GM23248 (cell line): ENCODE measurements around the gene CDH4. TPM values are rescaled to one million over a fixed set of nuclear protein-coding genes. Genes with fewer than 3 reads are reported as not detected.

Experiments used
- DNase-seq: peaks from one replicate; pipeline ENCODE4 v3.0.0-alpha.2; 2015
- H2AFZ ChIP-seq: fragments of 200-600 bp; sonication (generic); 2 replicates; pipeline ENCODE4 v1.6.1; 2016; ENCODE audit warnings: antibody characterized with exemption
- H3F3A ChIP-seq: fragments of 200-600 bp; sonication (generic); 2 replicates; pipeline ENCODE4 v1.6.1; 2016; ENCODE audit warnings: mild to moderate bottlenecking, antibody characterized with exemption, mixed run types; ENCODE audit not compliant: insufficient read depth
- H3K27ac ChIP-seq: fragments of 200-600 bp; sonication (generic); 2 replicates; pipeline ENCODE4 v1.5.1; 2016; ENCODE audit warnings: mild to moderate bottlenecking
- H3K27me3 ChIP-seq: fragments of 200-600 bp; sonication (generic); replicated peaks from 2 replicates; pipeline ENCODE4 v1.6.1; 2016; ENCODE audit warnings: mild to moderate bottlenecking; ENCODE audit not compliant: insufficient read depth
- H3K36me3 ChIP-seq: fragments of 200-600 bp; sonication (generic); 2 replicates; pipeline ENCODE4 v1.6.1; 2016; ENCODE audit warnings: low read depth, mild to moderate bottlenecking
- H3K4me1 ChIP-seq: fragments of 200-600 bp; sonication (generic); 2 replicates; pipeline ENCODE4 v1.6.1; 2016; ENCODE audit warnings: mild to moderate bottlenecking; ENCODE audit not compliant: insufficient read depth
- H3K4me2 ChIP-seq: fragments of 200-600 bp; sonication (generic); one replicate; pipeline ENCODE4 v1.6.1; 2016; ENCODE audit warnings: mild to moderate bottlenecking; ENCODE audit not compliant: unreplicated experiment
- H3K4me3 ChIP-seq: fragments of 200-600 bp; sonication (generic); 2 replicates; pipeline ENCODE4 v1.5.1; 2016; ENCODE audit warnings: mild to moderate bottlenecking
- H3K79me2 ChIP-seq: fragments of 200-600 bp; sonication (generic); 2 replicates; pipeline ENCODE4 v1.6.1; 2016; ENCODE audit warnings: mild to moderate bottlenecking; ENCODE audit not compliant: insufficient read depth
- H3K9ac ChIP-seq: fragments of 200-600 bp; sonication (generic); 2 replicates; pipeline ENCODE4 v1.6.1; 2016; ENCODE audit warnings: mild to moderate bottlenecking
- H3K9me2 ChIP-seq: fragments of 200-600 bp; sonication (generic); 2 replicates; pipeline ENCODE4 v1.6.1; 2016; ENCODE audit warnings: mixed run types, mild to moderate bottlenecking, moderate library complexity; ENCODE audit not compliant: insufficient read depth
- H3K9me3 ChIP-seq: fragments of 200-600 bp; sonication (generic); one replicate; pipeline ENCODE4 v1.6.1; 2017; ENCODE audit warnings: low read depth
- H4K20me1 ChIP-seq: fragments of 200-600 bp; sonication (generic); 2 replicates; pipeline ENCODE4 v1.6.0; 2016; ENCODE audit not compliant: insufficient read depth
- EZH2 ChIP-seq: fragments of 200-600 bp; sonication (generic); IDR thresholded peaks from 2 replicates; pipeline ENCODE4 v1.6.1; 2018; ENCODE audit warnings: antibody characterized with exemption, mild to moderate bottlenecking; ENCODE audit not compliant: insufficient read depth, poor library complexity, severe bottlenecking
- EZH2phosphoT487 ChIP-seq: fragments of 200-600 bp; sonication (generic); IDR thresholded peaks from 2 replicates; pipeline ENCODE4 v1.6.1; 2018; ENCODE audit warnings: antibody characterized with exemption, moderate library complexity, mild to moderate bottlenecking, low read depth; ENCODE audit not compliant: insufficient read depth
- WGBS, 2 experiments: methylation state at CpG; one replicate each; pipeline ENCODE4 v1.1.6; 2015 to 2017; ENCODE audit warnings: low lambda C conversion rate in 2 of 2, low coverage in 1 of 2; ENCODE audit errors: missing lambda C conversion rate in 2 of 2; 5-methylcytosine and 5-hydroxymethylcytosine counted together
- in situ Hi-C: fragments of 300-500 bp; cut with MboI; formaldehyde crosslinking; loops from 2 replicates; pipeline ENCODE4 v1.15.0; 2020
- polyA plus RNA-seq: library from polyadenylated mRNA; unstranded; fragments of >200 nt; fragmentation: Nextera tagmentation; extraction: Ambion mirVana; gene quantifications from 2 replicates; pipeline ENCODE4 v1.2.1, GENCODE V29; 2016
- total RNA-seq: library from RNA; depleted of rRNA; stranded (reverse); fragments of >200 nt; shearing (Covaris generic); gene quantifications from 2 replicates; pipeline ENCODE4 v1.2.3, GENCODE V29; 2014

CDH4 gene
- total and polyA plus RNA-seq, 2 experiments from 2014 or later: 1.1 to 3.9 TPM

GRCh38 chr20:61732511-61733210 lies 480.6 kb downstream of the CDH4 start:
- no peak overlapping the region for H3K4me2 ChIP-seq
- no peak overlapping the region for H3K4me3 ChIP-seq
- no peaks in the 10 kb centered on the region for H3K27me3 ChIP-seq
- no peak overlapping the region for H3K27ac ChIP-seq
- no peak for TF ChIP-seq EZH2phosphoT487
- TF ChIP-seq EZH2: no peak
- H2AFZ ChIP-seq: no peak overlapping the region
- H3F3A ChIP-seq: no peaks in the 10 kb centered on the region
- no peaks in the 10 kb centered on the region for H3K79me2 ChIP-seq
- in situ Hi-C loops: no loop called here
- H3K36me3 ChIP-seq: no peaks in the 10 kb centered on the region
- H3K9me3 ChIP-seq: no peaks in the 10 kb centered on the region
- no peaks in the 10 kb centered on the region for H3K9me2 ChIP-seq
- no peaks in the 10 kb centered on the region for H4K20me1 ChIP-seq
- H3K9ac ChIP-seq: no peak overlapping the region
- no peaks in the 10 kb centered on the region for H3K4me1 ChIP-seq
- no peak for DNase-seq
- 59 to 63% methylated on average over 17 to 19 of the region's 19 CpGs for WGBS, 2 experiments

DNA sequence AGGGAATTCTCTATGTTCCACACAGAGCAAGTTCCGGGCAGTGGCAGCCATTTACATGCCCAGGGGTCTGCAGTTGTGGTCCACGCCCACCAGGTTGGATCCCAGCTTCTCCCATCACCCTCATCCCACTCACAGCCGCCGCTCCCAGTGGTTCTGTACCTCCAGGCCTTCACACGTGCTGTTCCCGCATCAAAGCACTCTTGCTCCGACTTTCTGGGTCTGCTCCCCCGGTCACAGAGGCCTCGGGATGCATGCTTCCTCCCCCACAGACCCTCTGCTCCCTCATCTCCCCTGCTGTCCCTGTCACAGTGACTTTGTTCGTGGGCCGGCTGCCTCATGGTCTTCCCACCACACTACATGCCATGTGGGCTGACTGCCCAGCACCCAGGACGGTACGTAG lies 481.2 kb downstream of the CDH4 start:
- 39 to 48% methylated on average over 12 to 13 of the region's 13 CpGs for WGBS, 2 experiments
- Histone ChIP-seq H3K9ac (no peak overlapping the region), H3K4me3 (no peak overlapping the region), H3K9me2 (no peaks in the 10 kb centered on the region), H2AFZ (no peak overlapping the region), H3K36me3 (no peaks in the 10 kb centered on the region), H3K79me2 (no peaks in the 10 kb centered on the region), H3K27me3 (no peaks in the 10 kb centered on the region), H4K20me1 (no peaks in the 10 kb centered on the region), H3F3A (no peaks in the 10 kb centered on the region), H3K4me1 (no peaks in the 10 kb centered on the region), H3K27ac (no peak overlapping the region), H3K9me3 (no peaks in the 10 kb centered on the region), H3K4me2 (no peak overlapping the region)
- no peak for TF ChIP-seq EZH2phosphoT487
- no peak for TF ChIP-seq EZH2
- no peak for DNase-seq
- in situ Hi-C loops: no loop called here

DNA sequence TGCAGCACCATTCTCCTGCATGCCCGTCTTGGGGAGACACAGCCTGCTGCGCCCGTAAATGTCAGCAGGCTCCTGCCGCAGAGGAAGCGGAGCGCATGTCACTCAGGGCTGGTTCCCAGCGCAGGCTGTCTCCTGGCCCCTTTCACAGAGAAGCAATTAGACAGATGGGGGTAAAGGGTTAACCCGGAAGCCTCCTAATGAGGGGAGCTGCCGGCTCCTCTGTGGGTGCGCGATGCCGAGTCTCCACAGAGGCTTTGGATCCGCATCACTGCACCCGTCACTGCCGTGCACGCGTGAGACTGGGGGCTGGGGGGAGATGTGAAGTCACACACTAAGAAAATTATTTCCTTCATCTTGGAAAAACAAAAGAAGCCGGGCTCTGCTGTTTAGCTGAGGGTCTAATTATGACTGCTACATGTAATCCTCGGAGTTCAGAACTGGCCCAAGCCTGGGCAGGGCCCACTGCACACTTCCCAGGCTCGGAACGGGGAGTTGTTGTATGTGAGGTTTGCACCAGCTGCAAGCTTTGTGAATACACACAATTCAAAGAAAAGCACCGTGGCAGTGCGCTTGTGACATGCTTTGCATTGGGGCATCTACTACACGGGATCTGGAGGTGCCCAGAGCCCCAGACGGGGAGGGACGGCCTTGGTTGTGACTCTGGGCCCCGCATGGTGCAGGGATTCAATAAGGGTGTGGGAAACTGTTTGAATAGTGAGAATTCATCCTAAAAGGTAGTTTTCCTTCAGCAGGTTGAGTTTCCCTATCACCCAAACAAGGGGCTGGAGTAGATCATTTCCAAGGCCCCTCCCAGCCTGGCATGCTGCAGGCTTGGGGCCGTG lies 482.1 kb downstream of the CDH4 start:
- DNase-seq: no peak
- in situ Hi-C loops: no loop called here
- Histone ChIP-seq H3K4me1 (no peaks in the 10 kb centered on the region), H3K36me3 (no peaks in the 10 kb centered on the region), H2AFZ (no peak overlapping the region), H3K9me2 (no peaks in the 10 kb centered on the region), H3K9ac (no peak overlapping the region), H3K27me3 (no peaks in the 10 kb centered on the region), H3K4me3 (no peak overlapping the region), H4K20me1 (no peaks in the 10 kb centered on the region), H3K27ac (no peak overlapping the region), H3K4me2 (no peak overlapping the region), H3K9me3 (no peaks in the 10 kb centered on the region), H3F3A (no peaks in the 10 kb centered on the region), H3K79me2 (no peaks in the 10 kb centered on the region)
- no peak for TF ChIP-seq EZH2phosphoT487
- TF ChIP-seq EZH2: no peak
- WGBS, 2 experiments: 25 to 33% methylated on average over 28 of the region's 28 CpGs

- Histone ChIP-seq H4K20me1 (no peaks in the 10 kb centered on the region), H3K27me3 (no peaks in the 10 kb centered on the region), H2AFZ (no peak overlapping the region), H3K36me3 (no peaks in the 10 kb centered on the region), H3F3A (no peaks in the 10 kb centered on the region), H3K4me3 (no peak overlapping the region), H3K9me3 (no peaks in the 10 kb centered on the region), H3K79me2 (no peaks in the 10 kb centered on the region), H3K9me2 (no peaks in the 10 kb centered on the region), H3K4me1 (no peaks in the 10 kb centered on the region), H3K27ac (no peak overlapping the region), H3K9ac (no peak overlapping the region), H3K4me2 (no peak overlapping the region)
- in situ Hi-C loops: no loop called here
- TF ChIP-seq EZH2phosphoT487 (no peak), EZH2 (no peak)
- 49 to 50% methylated on average over 26 of the region's 26 CpGs for WGBS, 2 experiments
- no peak for DNase-seq
Observed at GRCh38 chr20:61734733-61735502, 482.9 kb downstream of the CDH4 start.
